SU-DHL-6 (cell line): ENCODE data around the gene RAPGEF4.

ENCODE experiments used
- H2AFZ ChIP-seq: fragments of 200-600 bp; sonication (generic); 2 replicates; pipeline ENCODE4 v1.6.1; 2014; ENCODE audit warnings: low read depth, mild to moderate bottlenecking, moderate library complexity, mixed read lengths, antibody characterized with exemption, low read length; ENCODE audit not compliant: severe bottlenecking
- H3F3A ChIP-seq: fragments of 200-600 bp; shearing (Covaris generic); 2 replicates; pipeline ENCODE4 v1.6.0; 2016; ENCODE audit warnings: antibody characterized with exemption, mild to moderate bottlenecking; ENCODE audit not compliant: insufficient read depth
- H3K27ac ChIP-seq: fragments of 200-600 bp; sonication (generic); 2 replicates; pipeline ENCODE4 v1.5.1; 2016; ENCODE audit warnings: low read depth, mild to moderate bottlenecking, low read length, moderate library complexity, mixed read lengths
- H3K27me3 ChIP-seq: fragments of 200-600 bp; sonication (generic), shearing (Covaris generic); 2 replicates; pipeline ENCODE4 v1.6.0; 2014; ENCODE audit warnings: mild to moderate bottlenecking, low read length
- H3K36me3 ChIP-seq: fragments of 200-600 bp; sonication (generic); 2 replicates; pipeline ENCODE4 v1.6.1; 2014; ENCODE audit warnings: mild to moderate bottlenecking, low read length, mixed read lengths
- H3K4me2 ChIP-seq: fragments of 300-600, 200-600 bp; shearing (Covaris generic), sonication (generic); 2 replicates; pipeline ENCODE4 v1.6.0; 2014; ENCODE audit warnings: low read length, low read depth, mild to moderate bottlenecking; ENCODE audit not compliant: poor library complexity, severe bottlenecking
- H3K4me3 ChIP-seq: fragments of 200-600 bp; sonication (generic); 2 replicates; pipeline ENCODE4 v1.5.1; 2014; ENCODE audit warnings: antibody characterized with exemption, low read length, mild to moderate bottlenecking, mixed read lengths; ENCODE audit not compliant: insufficient read depth, poor library complexity, severe bottlenecking
- H3K79me2 ChIP-seq: fragments of 200-600 bp; sonication (generic); 2 replicates; pipeline ENCODE4 v1.6.1; 2014; ENCODE audit warnings: mild to moderate bottlenecking, low read length, moderate library complexity; ENCODE audit not compliant: insufficient read depth
- H3K9ac ChIP-seq: fragments of 200-600 bp; sonication (generic); 2 replicates; pipeline ENCODE4 v1.7.0; 2014; ENCODE audit warnings: mild to moderate bottlenecking, low read length
- H3K9me2 ChIP-seq: fragments of 200-600 bp; sonication (generic); replicated peaks from 2 replicates; pipeline ENCODE4 v1.6.1; 2014; ENCODE audit warnings: low read length; ENCODE audit not compliant: insufficient read depth
- H3K9me3 ChIP-seq: fragments of 200-600 bp; sonication (generic); 2 replicates; pipeline ENCODE4 v1.6.1; 2014; ENCODE audit warnings: low read length, mixed read lengths; ENCODE audit not compliant: insufficient read depth
- H4K20me1 ChIP-seq: fragments of 200-600 bp; sonication (generic); 2 replicates; pipeline ENCODE4 v1.6.1; 2014; ENCODE audit warnings: low read depth, mild to moderate bottlenecking, antibody characterized with exemption, low read length, moderate library complexity, mixed read lengths
- CTCF ChIP-seq: fragments of 200-600 bp; sonication (generic); IDR thresholded peaks from one replicate; pipeline ENCODE4 v1.5.1; 2017; ENCODE audit warnings: antibody characterized with exemption, mild to moderate bottlenecking, low read length, moderate library complexity; ENCODE audit not compliant: insufficient read depth, poor library complexity, severe bottlenecking
- EZH2phosphoT487 ChIP-seq: fragments of 200-600 bp; sonication (generic), shearing (Covaris generic); conservative IDR thresholded peaks from 2 replicates; pipeline ENCODE4 v1.6.1; 2018; ENCODE audit warnings: mild to moderate bottlenecking, antibody characterized with exemption, low read length, moderate library complexity, mixed read lengths

The RAPGEF4 gene

DNA sequence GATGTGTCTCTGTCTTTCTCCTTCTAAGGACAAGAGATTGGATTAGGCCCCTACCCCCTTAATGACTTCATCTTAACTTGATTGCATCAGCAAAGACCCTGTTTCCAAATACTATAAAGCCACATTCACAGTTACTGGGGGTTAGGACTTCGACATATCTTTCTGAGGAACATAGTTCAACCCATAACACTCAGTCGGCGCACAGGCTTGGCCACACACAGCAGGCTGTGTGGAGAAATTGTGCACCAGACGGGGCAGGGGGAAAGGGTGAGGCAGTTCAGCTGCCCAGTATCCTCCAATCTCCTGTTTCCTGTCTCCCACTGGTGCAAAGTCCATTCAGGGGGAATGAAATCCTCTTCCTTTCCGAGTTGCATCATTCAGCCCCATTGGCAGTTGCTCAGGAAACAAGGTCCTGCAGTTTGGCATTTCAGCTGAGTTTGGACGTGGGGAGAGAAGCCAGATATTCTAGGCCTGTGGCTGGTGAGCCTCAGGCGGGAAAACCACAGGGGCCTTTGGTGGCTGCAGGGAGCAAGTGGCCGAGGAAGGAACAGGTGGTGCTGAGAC lies 9.4 kb upstream of the RAPGEF4 start:
- no peak overlapping the region for H2AFZ ChIP-seq
- H3K4me3 ChIP-seq = no peak overlapping the region
- no peak overlapping the region for H3K4me2 ChIP-seq
- no peaks in the 10 kb centered on the region for H3K79me2 ChIP-seq
- no peak overlapping the region for H3K9ac ChIP-seq
- H3K36me3 ChIP-seq = no peaks in the 10 kb centered on the region
- H3K27ac ChIP-seq = no peak overlapping the region
- H4K20me1 ChIP-seq = no peaks in the 10 kb centered on the region
- no peaks in the 10 kb centered on the region for H3K27me3 ChIP-seq
- TF ChIP-seq CTCF = no peak
- no peak for TF ChIP-seq EZH2phosphoT487
- no peaks in the 10 kb centered on the region for H3F3A ChIP-seq
- H3K9me3 ChIP-seq = no peaks in the 10 kb centered on the region
- no peaks in the 10 kb centered on the region for H3K9me2 ChIP-seq

DNA sequence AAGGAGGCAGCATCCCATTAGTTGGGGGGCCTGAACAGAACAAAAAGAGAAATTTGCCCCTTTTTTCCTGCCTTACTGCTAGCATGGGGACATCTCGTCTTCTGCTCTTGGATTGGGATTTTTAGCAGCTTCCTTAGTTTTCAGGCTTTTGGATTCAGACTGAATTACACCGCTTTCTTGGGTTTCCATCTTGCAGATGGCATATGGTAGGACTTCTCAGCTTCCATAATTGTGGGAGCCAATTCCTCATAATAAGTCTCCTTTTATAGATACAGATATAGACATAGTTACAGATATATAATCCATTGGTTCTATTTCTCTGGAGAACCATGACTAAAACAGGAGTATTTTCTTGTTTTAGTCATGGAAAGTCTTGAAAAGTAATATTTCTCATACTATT lies 5.2 kb upstream of the RAPGEF4 start:
- Histone ChIP-seq H3K27ac (no peak overlapping the region), H3K9me2 (no peaks in the 10 kb centered on the region), H3K4me3 (no peak overlapping the region), H3K79me2 (no peaks in the 10 kb centered on the region), H3K9me3 (no peaks in the 10 kb centered on the region), H3K27me3 (no peaks in the 10 kb centered on the region), H3K9ac (no peak overlapping the region), H3F3A (no peaks in the 10 kb centered on the region), H3K4me2 (no peak overlapping the region), H2AFZ (no peak overlapping the region), H3K36me3 (no peaks in the 10 kb centered on the region), H4K20me1 (no peaks in the 10 kb centered on the region)
- TF ChIP-seq EZH2phosphoT487 (no peak), CTCF (no peak)

DNA sequence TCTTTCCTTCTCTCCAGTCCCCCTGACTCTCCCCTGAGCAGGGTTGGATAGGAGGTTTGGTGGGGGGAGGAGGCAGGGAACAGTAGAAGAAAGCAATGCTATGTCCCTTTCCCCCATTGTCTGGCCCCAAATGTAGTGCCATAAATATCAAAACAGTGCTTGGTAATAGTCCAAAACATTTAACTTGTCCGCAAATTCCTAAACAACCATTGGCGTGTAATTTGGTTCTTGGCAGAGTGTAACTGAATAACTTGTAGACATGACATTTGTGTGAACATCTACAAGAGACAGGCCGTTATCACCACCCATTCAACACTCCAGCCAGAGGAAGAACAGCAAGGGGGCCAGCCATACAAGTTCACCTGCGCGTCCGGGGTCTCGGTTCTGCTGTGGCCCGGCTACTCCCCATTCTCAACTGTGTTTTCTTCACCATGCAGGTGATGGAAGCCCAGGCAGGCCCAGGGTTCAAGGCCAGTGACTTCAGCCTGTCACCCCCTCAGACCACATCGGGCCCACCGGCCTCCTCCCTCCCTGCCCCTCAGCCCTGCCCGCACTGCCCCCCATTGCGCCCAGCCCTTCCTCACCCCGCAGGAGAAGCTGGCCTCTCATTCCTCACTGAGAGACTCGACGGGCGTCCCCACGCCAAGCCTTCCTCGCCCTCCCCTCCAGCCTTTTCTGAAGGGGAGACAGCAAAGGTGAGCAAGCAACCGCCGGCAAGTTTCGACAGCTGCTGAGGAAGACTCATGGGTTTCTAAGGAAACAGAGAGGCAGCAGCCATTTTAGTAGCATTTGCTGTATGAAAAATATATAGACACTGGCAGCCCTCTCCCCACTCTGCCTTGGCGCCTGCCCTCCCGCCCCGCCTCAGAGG lies 699 bp upstream of the RAPGEF4 start:
- Histone ChIP-seq H3K9ac (no peak overlapping the region), H3K27me3 (no peaks in the 10 kb centered on the region), H3K4me2 (no peak overlapping the region), H3F3A (no peaks in the 10 kb centered on the region), H3K79me2 (no peaks in the 10 kb centered on the region), H3K9me2 (no peaks in the 10 kb centered on the region), H3K36me3 (no peaks in the 10 kb centered on the region), H2AFZ (no peak overlapping the region), H3K9me3 (no peaks in the 10 kb centered on the region), H3K4me3 (no peak overlapping the region), H3K27ac (no peak overlapping the region), H4K20me1 (no peaks in the 10 kb centered on the region)
- TF ChIP-seq CTCF = no peak
- no peak for TF ChIP-seq EZH2phosphoT487
